ENCODE measurements around the gene IL10RA. TPM values are rescaled to one million over a fixed set of nuclear protein-coding genes. Genes with fewer than 3 reads are reported as not detected.

IL10RA gene
- total RNA-seq, 1 donor from 2014 or later: 0.25 TPM

DNA sequence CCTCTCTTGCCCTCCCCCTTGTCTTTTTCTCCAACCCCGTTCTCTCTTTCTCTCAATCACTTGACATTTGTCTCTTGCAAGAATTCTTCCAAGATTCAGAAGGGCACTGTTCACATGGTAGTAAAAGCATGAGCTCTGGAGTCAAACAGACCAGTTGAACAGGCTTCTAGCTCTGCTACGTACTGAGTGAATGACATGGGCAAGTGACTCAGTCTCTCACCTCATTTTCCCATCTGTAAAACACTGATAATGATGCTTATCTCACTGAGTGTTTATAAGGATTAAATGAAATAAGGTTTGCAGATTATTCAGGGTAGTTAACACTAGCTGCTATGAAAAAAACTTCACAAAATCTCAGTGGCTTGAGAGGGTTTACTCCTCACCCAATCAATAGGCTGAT is 5.9 kb upstream of the IL10RA start:
- DNase-seq (ENCODE audit: low read depth): no peak
- Histone ChIP-seq H3K4me3 (ENCODE audit: low read depth, low read length) (no peak overlapping the region), H3K27me3 (ENCODE audit: control insufficient read depth, insufficient read depth, low read length) (no peaks in the 10 kb centered on the region), H3K36me3 (ENCODE audit: control insufficient read depth, insufficient read depth, low read length) (no peaks in the 10 kb centered on the region)
- TF ChIP-seq, protein P1, sequence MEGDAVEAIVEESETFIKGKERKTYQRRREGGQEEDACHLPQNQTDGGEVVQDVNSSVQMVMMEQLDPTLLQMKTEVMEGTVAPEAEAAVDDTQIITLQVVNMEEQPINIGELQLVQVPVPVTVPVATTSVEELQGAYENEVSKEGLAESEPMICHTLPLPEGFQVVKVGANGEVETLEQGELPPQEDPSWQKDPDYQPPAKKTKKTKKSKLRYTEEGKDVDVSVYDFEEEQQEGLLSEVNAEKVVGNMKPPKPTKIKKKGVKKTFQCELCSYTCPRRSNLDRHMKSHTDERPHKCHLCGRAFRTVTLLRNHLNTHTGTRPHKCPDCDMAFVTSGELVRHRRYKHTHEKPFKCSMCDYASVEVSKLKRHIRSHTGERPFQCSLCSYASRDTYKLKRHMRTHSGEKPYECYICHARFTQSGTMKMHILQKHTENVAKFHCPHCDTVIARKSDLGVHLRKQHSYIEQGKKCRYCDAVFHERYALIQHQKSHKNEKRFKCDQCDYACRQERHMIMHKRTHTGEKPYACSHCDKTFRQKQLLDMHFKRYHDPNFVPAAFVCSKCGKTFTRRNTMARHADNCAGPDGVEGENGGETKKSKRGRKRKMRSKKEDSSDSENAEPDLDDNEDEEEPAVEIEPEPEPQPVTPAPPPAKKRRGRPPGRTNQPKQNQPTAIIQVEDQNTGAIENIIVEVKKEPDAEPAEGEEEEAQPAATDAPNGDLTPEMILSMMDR (IDR thresholded peaks at IDR 0.05; ENCODE audit: insufficient read depth, low read length, poor library complexity, severe bottlenecking): no peak

DNA sequence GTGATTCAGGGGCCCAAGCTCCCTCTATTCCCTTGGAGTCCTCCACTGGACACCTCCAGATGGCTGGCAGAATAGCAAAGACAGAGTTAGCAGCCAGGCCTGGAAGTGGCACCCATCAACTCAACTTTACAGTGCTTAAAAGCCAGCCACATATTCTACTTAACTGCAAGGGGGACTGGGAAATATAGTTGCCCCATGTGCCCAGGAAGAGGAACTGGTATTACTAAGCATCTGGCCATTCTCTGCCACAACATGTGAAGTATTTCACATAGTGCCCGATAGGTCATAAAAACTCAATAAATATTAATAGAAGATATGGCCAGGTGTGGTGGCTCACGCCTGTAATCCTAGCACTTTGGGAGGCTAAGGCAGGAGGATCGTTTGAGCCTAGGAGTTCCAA is 5.5 kb upstream of the IL10RA start:
- no peak for DNase-seq (ENCODE audit: low read depth)
- Histone ChIP-seq H3K27me3 (ENCODE audit: control insufficient read depth, insufficient read depth, low read length) (peaks cover under 1% of the 10 kb centered on the region), H3K36me3 (ENCODE audit: control insufficient read depth, insufficient read depth, low read length) (no peaks in the 10 kb centered on the region), H3K4me3 (ENCODE audit: low read depth, low read length) (no peak overlapping the region)
- TF ChIP-seq, protein P1 (IDR thresholded peaks at IDR 0.05; ENCODE audit: insufficient read depth, low read length, poor library complexity, severe bottlenecking): no peak

DNA sequence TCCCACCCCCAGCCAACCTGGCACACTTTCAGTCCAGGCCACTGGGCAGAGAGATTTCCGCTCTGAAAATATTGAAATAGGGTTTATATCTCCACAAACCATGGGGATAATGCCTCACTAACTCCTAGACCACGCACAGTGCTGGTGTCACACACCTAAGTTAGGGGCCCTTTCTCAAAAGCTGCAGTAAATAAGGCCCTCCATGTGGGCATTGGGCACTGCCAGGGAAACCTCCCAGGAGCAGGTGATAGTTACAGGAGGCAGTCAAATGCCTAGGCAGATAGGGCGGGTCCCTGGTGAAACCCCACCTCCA is 3.1 kb upstream of the IL10RA start:
- no peak for DNase-seq (ENCODE audit: low read depth)
- Histone ChIP-seq H3K27me3 (ENCODE audit: control insufficient read depth, insufficient read depth, low read length) (peaks cover 17% of the 10 kb centered on the region), H3K4me3 (ENCODE audit: low read depth, low read length) (no peak overlapping the region), H3K36me3 (ENCODE audit: control insufficient read depth, insufficient read depth, low read length) (no peaks in the 10 kb centered on the region)
- TF ChIP-seq, protein P1 (IDR thresholded peaks at IDR 0.05; ENCODE audit: insufficient read depth, low read length, poor library complexity, severe bottlenecking): no peak

DNA sequence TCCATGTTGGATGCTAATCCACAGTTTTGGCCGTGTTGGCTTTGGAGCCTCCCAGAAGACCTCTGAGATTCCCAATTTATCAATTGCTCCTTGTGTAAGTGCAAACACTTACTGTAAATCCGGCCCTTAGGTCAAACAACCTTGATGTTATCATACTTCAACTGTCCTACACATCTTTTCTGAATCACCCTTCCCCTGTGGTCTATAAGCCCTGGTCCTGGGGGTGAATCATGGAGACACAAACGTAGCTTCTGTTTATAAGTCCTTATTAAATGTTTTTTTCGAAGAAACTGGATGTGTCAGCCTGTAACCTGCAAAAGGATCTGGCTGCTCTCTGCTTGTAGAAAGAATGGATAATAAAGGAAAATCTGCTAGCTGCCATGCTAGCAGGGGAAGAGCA is 1.7 kb upstream of the IL10RA start:
- Histone ChIP-seq H3K27me3 (ENCODE audit: control insufficient read depth, insufficient read depth, low read length) (peaks cover 19% of the 10 kb centered on the region), H3K4me3 (ENCODE audit: low read depth, low read length) (no peak overlapping the region), H3K36me3 (ENCODE audit: control insufficient read depth, insufficient read depth, low read length) (no peaks in the 10 kb centered on the region)
- DNase-seq (ENCODE audit: low read depth): no peak
- TF ChIP-seq, protein P1 (IDR thresholded peaks at IDR 0.05; ENCODE audit: insufficient read depth, low read length, poor library complexity, severe bottlenecking): no peak

DNA sequence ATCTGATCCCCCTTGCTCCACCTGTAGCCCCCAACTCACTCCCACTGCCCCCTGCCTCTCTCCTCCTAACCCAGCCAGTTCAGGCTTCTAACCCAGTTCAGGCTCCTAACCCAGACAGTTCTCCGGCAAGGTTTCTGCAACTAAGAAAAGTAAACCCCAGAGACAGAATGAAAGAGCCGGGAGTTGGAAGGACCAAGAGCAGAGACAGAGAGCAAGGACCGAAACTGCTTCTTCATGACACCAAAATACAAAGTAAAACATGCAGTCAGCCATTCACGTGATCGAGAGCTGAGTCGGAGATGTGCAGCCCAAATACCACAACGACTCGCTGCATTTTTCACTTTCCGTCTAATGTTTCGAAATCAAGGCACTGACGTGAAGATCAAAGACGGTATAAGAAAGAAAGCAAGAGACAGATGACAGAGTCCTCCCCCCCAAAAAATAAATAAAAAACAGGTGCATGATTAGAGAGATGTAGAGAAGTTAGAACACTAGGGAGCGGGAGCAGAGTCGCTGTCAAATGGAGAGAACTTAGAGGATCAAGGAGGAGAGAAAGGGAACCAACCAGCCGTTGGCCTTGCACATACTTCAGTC is 884 bp downstream of the IL10RA start:
- H3K4me3 ChIP-seq (ENCODE audit: low read depth, low read length): no peak overlapping the region
- TF ChIP-seq, protein P1 (IDR thresholded peaks at IDR 0.05; ENCODE audit: insufficient read depth, low read length, poor library complexity, severe bottlenecking): no peak
- H3K36me3 ChIP-seq (ENCODE audit: control insufficient read depth, insufficient read depth, low read length): no peaks in the 10 kb centered on the region
- peaks cover 19% of the 10 kb centered on the region for H3K27me3 ChIP-seq (ENCODE audit: control insufficient read depth, insufficient read depth, low read length)
- no peak for DNase-seq (ENCODE audit: low read depth)

DNA sequence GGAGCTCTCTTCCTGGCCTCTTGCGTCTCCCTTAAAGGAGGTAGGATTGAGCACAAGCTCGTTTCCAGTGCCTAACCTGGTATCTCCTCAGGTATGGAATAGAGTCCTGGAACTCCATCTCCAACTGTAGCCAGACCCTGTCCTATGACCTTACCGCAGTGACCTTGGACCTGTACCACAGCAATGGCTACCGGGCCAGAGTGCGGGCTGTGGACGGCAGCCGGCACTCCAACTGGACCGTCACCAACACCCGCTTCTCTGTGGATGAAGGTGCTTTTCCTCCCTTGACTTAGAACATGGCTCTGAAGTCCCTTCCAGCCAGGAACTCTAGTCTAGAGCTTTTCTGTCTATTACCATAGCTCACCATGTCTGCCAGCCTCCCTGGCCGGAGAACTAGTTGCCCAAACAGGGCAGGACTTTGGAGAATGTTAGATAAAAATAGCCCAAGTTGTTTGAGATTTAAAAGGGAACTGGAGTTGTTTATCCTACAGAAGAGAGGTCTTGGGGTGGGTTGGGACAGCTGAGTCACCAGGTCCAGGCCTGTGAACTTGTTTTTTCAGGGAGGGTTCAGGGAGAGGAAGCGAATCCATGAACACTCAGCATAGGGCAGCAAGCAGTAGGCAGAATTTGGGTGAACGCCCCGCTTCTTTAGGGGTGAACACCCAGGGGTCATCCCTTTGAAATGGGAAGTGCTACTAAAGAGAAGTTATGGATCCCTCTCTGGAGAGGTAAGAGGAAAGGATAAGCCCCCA is 3.3 kb downstream of the IL10RA start:
- DNase-seq (ENCODE audit: low read depth): no peak
- Histone ChIP-seq H3K27me3 (ENCODE audit: control insufficient read depth, insufficient read depth, low read length) (peaks cover 19% of the 10 kb centered on the region), H3K36me3 (ENCODE audit: control insufficient read depth, insufficient read depth, low read length) (no peaks in the 10 kb centered on the region), H3K4me3 (ENCODE audit: low read depth, low read length) (no peak overlapping the region)
- TF ChIP-seq, protein P1 (IDR thresholded peaks at IDR 0.05; ENCODE audit: insufficient read depth, low read length, poor library complexity, severe bottlenecking): no peak
